Stimulated activated CD8-positive, alpha-beta memory T cell treated with anti-CD3 and anti-CD28 coated beads, Interleukin-7, amount 100 ng/mL, for 24 hours (primary cell): ENCODE data around the gene GLI3.
A peak's percentile ranks its signal among the peaks of the same experiment; 100 is the strongest.

Experiments used
- DNase-seq: peaks from one replicate; pipeline ENCODE4 v3.0.0-alpha.2; 2020; ENCODE audit warnings: low read depth

The GLI3 gene

DNA sequence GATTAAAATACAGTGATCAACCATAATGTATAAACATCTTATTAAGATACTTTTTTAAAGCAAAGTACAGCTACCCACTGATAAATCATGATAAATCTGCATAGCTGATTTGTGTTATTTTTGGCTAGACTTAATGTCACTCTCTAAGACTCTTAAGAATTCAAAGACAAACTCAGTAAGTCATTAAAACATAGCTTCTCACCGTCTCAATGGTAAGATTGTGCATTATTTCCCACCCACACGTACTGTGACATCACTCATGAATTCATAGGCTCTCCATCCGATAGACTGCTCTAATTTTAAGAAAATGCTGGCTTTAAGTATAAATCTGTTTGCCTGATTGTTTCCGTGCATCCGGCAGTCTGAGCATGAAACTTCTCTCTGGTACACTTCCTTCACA, 266.1 kb downstream of the GLI3 start:
- DNase-seq: no peak

DNA sequence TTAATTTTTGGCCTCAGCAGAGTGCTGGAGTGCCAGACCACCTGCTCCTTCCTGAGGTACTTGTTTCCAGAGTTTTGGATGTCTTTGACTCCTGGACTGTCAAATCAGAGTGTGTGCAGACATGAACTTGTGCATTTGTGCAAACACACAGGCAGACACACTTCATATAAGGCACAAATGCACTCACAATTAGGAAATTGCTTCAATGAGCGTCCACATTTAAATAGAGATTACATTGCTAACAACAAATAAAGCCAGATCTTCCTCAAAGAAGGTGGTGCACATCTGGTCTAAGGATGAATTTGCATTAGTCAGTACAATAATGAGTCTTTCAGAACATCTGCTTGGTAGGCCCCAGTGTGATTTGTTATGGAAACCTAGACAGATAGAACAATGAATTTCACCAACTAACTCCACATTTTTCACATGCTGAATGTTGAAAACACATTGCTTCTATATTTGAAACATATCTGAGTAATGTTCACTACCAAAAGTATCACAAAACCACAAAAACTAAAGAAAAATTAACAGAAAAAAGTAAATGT, 267.4 kb downstream of the GLI3 start:
- DNase-seq: no peak

DNA sequence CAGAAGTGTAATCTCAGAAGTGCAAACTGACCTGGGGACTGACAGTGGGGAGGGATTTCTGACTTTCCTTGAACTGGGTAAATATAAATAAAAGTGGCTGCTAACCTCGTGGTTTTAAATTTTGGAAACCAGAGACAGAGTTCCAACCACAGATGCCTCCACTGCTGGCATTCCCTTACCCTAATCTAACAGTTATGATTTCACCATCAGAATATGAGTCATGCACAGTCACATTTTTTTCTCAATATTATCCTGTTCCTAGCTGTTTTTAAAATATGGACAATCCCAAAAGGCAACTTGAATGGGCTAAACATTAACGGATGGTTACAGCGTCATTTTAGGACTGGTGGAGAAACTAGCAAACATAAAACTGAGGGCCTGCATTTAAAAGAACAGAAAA, 269.9 kb downstream of the GLI3 start:
- DNase-seq: no peak

DNA sequence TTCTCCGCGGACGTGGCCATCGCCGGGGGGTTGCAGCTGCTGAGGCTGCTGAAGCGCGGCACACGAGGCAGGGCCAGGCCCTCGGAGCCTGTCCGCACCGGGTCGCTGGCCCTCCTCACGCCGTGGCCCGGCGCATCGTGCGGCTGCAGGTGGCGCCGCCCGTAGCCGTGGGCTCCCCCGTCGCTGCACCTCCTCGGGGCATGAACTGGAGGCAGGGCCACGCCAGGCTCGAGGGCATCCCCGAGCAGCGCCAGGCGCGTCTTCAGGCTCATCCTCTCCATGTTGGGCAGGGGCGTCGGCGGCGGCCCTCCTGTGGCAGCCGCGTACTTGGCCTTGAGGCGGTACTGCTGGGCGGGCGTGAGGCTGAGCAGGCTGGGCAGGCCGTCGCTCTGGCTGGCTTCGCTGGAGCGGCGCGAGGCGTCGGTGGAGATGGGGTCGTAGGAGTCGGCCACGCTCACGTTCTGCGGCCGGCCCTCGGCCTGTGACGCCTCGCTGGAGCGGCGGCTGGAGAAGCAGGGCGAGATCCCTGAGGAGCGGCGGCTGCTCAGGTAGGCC, 271.0 kb downstream of the GLI3 start:
- no peak for DNase-seq

DNA sequence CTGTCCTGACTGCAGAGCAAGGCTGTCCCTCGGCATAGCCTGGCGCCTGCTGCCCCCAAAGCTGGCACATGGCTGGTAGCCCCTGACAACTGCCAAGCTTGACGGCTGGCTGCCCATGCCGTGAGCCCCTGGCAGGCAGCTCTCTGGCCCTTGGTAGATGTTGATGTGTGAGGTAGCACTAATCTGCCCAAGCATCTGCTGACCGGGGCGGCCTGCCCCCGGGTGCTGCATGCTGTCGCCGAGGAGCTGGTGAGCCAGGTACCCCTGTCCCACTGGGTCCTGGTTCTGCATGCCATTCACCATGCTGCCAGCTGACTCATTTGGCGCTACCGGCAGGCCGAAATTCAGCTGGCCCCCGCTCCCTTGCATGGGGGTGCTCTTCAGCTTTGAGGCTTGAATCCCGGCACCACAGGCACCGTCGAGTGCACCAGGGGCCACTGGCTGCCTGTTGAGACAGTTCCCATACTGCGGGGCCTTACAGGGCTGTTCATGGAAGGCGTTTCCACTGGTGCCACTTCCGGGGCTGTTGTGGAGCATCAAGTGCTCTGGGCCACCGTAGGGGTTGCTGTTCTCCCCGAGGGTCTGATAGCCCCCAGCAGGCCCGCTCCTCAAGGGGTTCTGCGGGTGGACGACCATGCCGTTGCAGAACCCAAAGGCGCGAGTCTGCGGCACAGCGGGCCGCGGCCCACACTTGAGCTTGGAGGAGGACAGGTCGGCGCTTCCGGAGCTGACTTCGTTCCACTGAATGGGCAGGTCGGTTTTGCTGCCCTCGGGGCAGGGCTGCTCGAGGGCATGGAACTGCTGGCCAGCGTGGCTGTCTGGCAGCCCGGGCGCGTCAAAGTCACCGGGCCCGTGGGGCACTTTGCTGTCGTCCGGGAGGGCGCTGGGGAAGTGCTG, 271.9 kb downstream of the GLI3 start:
- no peak for DNase-seq

DNA sequence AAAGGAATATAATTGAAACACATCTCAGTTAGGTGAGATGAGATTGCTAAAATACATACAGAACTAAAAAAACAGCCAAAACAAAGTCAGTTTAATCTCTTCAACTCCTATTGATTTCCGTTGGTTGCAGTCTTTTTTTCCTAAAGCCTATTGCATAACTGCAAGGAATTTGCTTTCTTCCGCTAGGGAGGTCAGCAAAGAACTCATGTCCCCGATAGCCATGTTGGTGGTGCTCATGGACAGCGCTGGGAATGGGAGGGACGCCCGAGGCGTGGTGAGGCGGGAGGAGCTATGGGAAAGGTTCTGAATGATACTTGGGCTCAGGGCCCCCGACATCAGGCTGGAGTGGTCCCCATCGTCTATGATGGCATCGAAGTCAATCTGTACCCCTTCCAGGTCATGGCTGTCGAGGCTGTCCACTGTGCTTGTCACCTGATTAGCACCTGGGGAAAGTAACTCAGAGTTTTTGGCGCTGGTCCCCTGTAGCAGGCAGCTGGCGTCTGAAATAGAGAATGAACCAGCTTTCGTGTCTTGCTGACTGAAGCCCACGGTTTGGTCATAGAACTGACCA, 272.7 kb downstream of the GLI3 start:
- no peak for DNase-seq

DNA sequence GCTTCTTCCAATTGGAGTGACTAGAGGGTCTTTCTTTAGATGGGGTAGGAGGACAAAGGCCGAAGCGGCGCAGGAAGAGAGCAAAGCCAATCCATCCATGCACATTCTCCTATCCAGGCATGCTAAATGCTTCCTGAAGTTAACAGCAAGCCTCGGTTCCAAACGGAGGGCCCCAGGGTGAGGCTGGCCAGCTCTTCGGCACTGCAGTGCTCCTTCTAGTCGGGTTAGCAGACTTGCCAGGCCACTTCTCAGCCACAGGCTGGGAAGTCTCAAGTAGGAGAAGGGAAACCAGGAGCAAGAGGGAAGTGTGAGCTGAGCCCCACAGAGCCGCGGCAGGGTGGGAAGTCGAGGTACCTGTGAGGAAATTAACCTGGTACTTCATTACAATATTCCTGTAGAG, 280.3 kb downstream of the GLI3 start:
- DNase-seq: no peak

DNA sequence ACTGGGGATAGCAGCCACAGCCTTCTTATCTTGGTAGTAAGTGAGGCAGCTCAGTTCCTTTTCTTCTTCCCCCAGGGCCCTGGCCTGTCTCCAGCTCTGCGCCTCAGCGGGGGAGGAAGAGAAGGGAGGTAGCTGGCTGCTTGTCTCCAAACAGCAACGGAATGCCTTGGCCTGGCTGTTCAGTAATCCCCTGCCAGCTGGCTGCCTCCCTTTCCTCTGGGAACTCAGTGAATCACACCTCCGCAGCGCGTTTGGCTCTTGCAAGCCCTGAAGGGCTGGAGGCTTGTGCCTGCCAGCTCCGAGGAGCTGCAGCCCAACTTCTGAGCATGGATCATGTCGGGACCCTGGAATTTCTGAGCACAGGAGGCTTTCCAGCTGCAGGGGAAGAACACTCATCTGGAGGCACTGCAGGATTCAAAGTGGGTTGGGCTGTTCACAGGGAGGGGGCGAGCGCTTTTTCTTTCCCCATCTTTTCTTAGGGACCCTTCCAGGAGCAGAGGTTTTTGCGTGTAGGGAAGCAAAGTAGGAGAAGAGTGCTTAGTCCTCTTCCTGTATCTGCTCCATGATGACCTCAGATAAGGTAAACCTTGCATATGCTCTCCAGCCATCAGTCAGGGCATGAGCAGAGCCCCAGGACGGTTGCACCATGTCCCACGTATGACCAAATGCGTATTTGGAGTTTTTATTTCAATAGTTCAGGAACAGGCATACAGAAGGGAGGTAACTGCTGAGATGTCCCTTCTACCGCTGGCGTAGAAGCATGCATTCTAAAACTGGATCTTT, 280.9 kb downstream of the GLI3 start:
- DNase-seq: no peak

DNA sequence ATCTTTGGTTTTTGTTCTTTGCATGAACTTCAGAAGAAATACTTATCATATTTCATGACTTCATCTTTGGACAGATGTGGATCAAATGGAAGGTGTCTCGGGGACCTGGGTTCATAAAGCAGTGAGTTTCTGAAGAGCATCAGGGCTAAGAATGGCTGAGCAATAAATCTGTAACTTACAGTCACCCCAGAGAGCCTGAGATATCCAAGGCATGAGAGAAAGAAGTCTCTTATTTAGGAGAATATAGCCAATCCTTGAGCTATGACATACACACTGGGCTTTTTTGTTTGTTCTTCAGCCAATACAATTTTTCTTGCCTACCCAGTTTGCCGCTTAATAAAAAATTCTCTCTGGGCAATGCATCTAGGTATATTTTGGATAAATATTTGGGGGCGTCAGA, 281.6 kb downstream of the GLI3 start:
- DNase-seq: no peak

DNA sequence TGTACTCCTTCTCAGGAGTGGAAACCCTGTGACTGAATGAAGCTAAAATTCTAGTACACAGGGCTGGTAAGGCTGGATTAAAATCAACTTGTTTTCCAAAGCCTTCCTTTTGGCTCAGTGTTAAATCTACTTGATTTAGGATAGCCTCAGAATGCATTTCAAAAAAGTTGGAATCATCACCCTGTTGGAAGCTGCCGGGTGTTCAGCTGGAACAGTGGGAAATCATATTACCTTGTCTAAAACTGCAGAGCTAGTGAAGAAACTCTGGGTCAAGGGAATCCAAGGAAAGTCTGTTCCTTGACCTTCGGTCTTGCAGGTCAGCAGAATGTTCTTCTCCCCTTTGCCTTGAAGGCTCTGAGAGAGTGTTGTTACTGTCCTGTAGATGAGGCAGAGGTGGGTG, 282.0 kb downstream of the GLI3 start:
- no peak for DNase-seq

DNA sequence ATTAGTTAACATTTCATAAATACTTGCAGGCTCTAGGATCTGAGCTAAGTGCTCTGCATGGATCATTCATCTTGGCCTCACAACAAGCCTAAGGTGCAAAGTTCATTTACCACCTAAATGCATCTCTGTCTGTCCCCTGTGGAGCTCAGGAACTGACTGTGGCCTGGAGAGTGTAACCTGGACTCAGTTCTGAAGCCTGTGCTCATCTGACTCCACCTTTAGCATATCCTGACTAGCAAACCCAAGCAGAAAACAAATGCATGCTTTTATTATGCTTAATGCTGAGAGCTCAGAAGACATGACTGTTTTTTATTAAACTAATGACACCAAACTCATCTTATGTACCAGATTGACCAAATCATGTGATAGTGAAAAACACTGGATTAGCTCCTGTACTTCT, 288.5 kb downstream of the GLI3 start:
- no peak for DNase-seq

DNA sequence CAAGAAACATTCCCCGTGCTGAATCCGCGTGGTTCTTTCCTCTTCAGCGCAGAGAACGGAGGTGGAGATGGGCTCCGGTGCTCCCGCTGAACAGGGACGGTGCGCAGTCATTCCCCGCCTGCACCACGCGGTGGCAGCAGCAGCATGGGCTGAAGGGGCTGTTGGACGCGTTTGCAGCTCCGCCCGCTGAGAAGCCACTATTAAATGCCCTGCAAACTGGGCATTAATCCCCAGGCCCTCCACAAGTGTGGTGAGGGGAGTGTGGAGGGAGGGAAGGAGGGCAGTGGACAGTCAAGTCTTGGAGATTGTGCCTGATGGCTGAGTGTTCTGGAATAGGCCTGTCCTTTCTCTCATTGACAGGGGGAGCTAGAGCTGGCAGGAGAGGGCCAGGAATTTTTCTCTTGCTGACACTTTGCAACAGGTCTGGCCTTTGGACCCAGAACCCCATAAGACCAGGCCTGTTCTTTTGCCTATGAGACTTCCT, 293.9 kb downstream of the GLI3 start:
- peak; percentile 52 for DNase-seq

DNA sequence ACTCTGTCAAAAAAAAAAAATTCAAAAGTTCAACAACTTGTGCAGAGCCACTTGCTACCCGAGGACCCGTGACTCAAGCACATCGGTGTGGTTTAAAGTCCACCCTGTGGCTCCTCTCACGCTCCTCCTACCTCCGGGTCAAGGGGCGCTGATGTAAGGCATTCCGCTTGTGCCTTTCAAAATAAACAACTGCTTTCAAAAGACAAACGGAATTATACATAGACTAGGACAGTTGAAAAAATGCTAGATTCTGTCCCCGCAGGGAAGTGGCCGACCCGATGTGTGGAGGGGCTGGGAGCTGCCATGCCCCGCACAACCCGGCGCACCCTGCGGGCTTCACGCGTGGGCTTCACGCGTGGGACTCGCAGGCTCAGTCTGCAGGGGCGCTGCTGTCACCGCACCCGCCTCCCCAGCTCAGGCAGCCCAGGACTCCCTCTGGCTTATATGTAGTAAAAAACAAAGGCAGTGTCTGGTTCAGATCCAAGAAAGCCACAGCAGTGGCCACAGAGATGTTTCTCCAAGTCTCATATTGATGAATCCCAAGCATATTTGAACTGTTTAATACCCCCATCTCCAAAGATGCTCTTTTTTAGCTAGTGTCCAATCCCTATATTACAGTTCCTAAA, 294.4 kb downstream of the GLI3 start:
- no peak for DNase-seq

DNA sequence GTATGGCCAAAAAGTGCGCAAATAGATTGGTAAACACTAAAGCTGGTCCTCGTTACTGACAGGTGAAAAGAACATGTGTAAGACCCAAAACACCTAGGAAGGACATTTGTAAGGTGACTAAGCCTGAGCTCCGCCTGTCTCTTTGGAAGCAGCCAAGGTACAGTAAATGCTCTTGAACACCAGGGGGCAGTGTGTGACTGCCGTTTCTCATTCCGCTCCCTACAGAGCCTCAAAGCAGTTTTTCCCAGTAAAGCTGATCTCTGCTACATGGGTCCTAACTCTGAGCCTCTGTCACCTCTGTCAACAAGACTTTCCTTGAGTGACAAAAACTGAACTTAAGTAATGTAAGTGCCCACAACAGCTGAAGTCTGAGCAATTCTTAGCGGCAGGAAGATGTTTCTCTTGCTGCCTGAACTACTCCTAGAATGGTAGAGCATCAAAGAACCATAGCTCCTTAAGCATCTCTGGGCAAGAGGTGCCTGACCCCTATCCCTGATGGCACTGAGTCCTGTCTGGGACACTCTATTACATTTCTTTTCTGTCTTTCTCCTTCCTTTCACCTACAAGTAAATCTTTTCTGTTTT, 296.2 kb downstream of the GLI3 start:
- peak; percentile 17 for DNase-seq

DNA sequence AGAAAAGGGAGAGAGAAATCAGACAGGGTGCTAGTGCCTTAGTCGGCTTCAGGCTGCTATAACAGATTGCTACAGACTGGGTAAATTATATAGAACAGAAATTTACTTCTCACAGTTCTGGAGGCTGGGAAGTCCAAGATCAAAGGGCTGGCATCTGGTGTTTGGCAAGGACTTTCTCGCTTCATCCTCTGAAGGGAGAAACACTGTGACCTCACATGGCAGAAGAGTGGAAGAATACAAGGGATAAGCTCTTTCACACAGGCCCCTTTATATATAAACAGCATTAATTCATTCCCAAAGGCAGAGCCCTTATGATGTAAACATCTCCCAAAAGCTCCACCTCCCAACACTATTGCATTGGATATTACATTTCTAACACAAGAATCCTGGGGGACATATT, 298.6 kb downstream of the GLI3 start:
- no peak for DNase-seq

DNA sequence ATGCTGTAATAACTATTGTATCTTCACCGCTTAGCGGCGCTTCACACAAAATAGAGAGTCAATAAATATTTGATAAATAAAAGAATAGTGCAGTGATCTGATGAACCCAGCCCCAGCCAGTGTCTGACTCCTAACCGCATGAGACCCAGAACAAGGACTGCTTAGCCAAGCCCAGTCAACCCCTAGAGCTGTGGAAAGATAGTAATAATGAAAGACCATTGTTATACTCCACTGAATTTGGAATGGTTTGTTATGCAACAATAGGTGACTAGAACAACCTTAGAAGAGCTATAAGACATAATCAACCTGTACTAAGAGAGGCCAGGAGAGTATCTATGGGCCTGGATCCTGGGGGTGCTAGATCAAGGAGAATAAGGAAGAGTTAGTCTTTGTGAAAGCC, 303.6 kb downstream of the GLI3 start:
- DNase-seq: no peak

DNA sequence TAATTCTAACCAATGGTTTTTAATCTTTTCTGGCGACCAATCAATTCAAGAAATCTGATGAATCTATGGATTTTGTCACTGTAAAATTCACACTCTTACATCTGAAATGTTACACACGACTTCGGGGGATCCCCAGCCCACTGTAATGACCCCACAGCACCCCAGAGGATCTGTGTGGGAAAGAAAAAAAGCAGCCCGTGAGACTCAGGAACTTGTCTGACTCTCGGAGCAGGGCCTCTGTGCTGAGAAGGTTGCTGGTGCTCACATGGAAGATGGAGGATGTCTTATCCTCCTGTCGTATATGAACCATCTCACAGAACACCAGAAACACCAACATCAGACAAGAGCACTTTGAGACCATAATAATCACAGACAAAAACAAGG, 305.8 kb downstream of the GLI3 start:
- DNase-seq: no peak

DNA sequence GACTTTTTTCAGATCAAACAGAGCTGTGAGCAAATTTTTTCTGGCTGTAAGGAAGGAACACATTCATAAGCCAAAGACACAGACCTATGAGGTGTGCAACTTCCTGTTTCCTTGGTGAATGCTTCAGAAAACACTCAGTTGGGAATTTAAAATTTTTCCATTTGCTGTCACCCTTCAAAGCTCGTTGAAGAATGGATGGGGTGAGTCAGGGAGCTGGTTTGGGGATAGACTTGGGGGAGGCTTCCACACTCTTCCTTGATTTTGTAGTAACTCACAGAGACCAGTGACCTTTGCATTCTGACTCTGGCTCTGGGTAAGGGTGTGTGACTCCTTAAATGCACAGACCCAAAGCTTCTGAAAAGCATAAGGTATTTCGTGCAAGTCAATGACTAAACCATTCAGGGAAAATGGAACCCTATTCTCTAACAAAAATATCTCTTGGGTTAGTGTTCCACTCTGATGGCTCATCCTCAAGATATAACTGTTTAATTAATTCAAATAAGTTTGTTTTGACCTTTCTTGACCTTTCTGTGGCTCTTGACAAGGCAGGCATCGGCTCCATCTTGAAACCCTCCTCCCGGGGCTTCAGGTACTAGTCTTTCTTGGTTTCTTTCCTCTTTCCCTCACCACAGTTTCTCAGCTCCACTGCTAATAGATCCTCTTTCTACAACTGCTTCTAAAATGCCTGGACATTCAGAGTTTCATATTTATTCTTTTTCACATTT, 306.3 kb downstream of the GLI3 start:
- no peak for DNase-seq

DNA sequence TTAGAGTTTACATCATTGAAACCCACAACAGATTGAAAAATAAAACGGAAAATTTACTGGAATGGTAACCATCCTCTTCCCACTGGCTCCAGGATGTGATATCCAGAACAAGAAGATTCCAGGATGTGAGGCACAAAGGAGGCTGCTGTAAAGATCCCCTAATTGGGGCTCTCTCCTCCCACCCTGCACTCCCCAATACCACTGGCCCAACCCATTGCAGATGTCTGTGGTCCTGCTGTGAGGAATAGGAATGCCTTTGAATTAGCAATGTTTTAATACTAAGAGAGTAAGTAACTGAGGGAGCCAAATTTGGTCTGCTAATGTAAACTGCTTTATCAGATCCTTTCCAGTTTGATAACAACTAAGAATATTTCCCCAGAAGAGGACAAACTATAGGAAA, 308.2 kb downstream of the GLI3 start:
- DNase-seq: no peak

DNA sequence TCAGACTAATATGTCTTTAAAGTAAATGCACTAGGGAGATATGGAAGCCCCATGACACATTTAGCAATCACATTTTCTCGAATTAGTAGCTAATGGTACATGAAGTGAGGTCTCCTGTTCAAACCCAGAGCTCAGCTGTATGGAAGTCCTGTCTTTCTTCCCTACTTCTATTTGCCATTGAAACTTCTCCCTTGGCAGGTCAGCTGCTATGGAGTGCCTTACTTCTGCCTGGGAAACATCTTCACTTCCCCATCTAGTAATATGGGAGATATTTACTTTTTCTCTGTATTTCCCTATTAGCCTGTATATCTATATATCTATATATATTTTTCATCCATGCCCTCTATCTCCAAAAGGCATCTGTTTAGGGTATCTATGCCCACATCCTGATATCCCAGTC, 308.8 kb downstream of the GLI3 start:
- DNase-seq: no peak

DNA sequence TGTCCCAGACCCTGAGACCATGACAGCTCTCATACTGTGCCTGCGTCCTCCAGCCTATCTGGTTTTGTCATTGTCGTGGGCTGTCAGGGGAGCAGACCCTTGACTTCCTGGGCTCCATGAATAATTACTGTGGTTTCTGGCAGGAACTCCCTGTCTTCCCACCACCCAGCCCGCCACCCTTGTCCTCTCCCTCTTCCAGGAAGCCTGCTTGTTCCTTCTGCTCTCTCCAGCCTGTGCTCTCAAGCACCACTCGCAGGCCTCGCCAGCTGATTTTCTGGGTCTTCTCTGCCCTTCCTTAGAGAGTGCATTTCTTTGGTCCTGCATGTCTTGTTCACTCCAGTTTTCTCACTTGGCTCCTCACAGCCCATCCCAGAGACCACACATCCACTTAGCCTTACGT, 309.6 kb downstream of the GLI3 start:
- DNase-seq: no peak
